ENCODE results near the gene STAT3. TPM values are rescaled to one million over a fixed set of nuclear protein-coding genes. Genes with fewer than 3 reads are reported as not detected.

Gene STAT3
- total and polyA plus RNA-seq, 9 of the 15 experiments (the other 6 are each of a cell fraction or from before 2014, with no cell fraction given) = 90.0 to 179 (median 114) TPM

DNA sequence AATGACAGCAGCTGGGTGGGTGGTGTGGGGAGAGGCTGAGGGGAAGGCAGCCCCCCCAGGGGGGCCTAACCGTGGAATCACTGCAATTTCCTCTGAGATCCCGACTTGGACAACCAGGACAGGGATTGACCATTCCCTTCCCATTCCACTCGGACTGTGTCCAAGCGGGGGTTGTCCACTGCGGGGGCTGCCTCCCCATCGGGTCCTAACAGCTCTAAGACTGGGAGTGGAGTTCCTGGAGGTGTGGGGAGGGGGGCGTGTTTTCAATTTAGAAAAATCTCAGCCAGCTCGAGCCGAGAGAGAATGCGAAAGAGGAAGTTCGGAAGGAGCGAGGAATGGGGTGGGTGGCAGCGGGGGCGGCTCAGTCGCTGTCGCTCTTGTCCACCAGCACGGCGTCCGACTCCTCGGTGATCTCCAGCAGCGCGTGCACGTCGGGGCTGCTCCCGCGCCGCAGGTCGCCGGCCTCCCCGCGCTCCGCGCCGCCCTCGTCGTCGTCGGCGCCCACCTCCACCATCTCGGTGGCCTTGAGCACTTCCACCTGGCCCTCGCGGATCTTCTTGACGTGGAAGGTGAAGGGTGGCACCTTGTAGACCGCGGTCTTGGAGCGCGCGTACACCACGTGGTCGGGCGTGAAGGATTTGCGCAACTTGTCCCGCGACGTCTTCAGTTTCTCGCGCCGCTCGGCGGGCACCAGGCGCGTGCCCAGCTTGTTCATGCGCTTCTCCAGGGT is 16.2 kb upstream of the STAT3 start:
- POLR2A ChIA-PET = interaction anchor here (0.7 to 1.3 kb wide), 2 partner anchors 82 to 93 kb away, joined by 3 read pairs; no protein-coding TSS in a partner anchor

More for the DNA sequence above, 16.2 kb upstream of the STAT3 start:
- Histone ChIP-seq H3K9ac (ENCODE audit: insufficient read depth in 1 of 2, low read depth in 2 of 2, low read length in 2 of 2) (no peak overlapping the region), H3K9me3 (replicated peaks; ENCODE audit: control insufficient read depth, insufficient read depth, low read depth, low read length) (no peaks in the 10 kb centered on the region), H3K27ac (ENCODE audit: extremely low read depth, low read depth, low read length) (no peak overlapping the region), H3K4me1 (replicated peaks in 1 of 2; ENCODE audit: control insufficient read depth in 2 of 2, insufficient read depth in 2 of 2, low read length in 2 of 2) (peaks cover 41 to 45% of the 10 kb centered on the region in 2 experiments), H3K9me1 (ENCODE audit: control insufficient read depth, insufficient read depth, low read length) (no peaks in the 10 kb centered on the region), H3K27me3 (ENCODE audit: control insufficient read depth in 2 of 2, insufficient read depth in 2 of 2, low read length in 2 of 2) (no peaks in the 10 kb centered on the region), H3K79me2 (ENCODE audit: control insufficient read depth, insufficient read depth, low read length) (peaks cover 40% of the 10 kb centered on the region), H2AFZ (ENCODE audit: low read depth, low read length) (no peak overlapping the region), H3K36me3 (ENCODE audit: control insufficient read depth, insufficient read depth, low read length) (peaks cover 41% of the 10 kb centered on the region; the same call in 2 of the 3 replicates), H3K4me2 (ENCODE audit: insufficient read depth, low read length) (no peak overlapping the region), H4K20me1 (replicated peaks; ENCODE audit: control insufficient read depth, insufficient read depth, low read length) (no peaks in the 10 kb centered on the region), H3K4me3 (no peak overlapping the region)
- 96% methylated on average over 36 of the region's 63 CpGs for WGBS (ENCODE audit: insufficient coverage, low coverage, missing lambda C conversion rate)
- DNase-seq (ENCODE audit: extremely low read depth in 1 of 4, low spot score in 3 of 4) = no peak
- TF ChIP-seq, protein P1, sequence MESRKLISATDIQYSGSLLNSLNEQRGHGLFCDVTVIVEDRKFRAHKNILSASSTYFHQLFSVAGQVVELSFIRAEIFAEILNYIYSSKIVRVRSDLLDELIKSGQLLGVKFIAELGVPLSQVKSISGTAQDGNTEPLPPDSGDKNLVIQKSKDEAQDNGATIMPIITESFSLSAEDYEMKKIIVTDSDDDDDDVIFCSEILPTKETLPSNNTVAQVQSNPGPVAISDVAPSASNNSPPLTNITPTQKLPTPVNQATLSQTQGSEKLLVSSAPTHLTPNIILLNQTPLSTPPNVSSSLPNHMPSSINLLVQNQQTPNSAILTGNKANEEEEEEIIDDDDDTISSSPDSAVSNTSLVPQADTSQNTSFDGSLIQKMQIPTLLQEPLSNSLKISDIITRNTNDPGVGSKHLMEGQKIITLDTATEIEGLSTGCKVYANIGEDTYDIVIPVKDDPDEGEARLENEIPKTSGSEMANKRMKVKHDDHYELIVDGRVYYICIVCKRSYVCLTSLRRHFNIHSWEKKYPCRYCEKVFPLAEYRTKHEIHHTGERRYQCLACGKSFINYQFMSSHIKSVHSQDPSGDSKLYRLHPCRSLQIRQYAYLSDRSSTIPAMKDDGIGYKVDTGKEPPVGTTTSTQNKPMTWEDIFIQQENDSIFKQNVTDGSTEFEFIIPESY (CRISPR knock-in tag; IDR thresholded peaks at IDR 0.05) = peak; percentile 77
- no peak for TF ChIP-seq ZNF184 (CRISPR knock-in tag; IDR thresholded peaks at IDR 0.05)
- BruUV-seq (replicated peaks) = no TSS peak
- no peak for ATAC-seq
- intact Hi-C loops (cut with micrococcal nuclease) (loop anchor here (5.0 to 10.0 kb wide), 4 partner anchors 113 to 442 kb away; partner anchors contain the start of genes HCRT and KCNH4), in situ Hi-C loops (cut with MboI) (loop anchor here (5.0 to 10.0 kb wide), 2 partner anchors 82 to 180 kb away; no protein-coding TSS in a partner anchor)
- no peak for FAIRE-seq
- CTCF ChIA-PET (ENCODE audit: low intra/inter-chr PET ratio) = interaction anchor here (2.7 kb wide), 1 partner anchor 82 kb away, joined by 25 read pairs; no protein-coding TSS in a partner anchor
